CD4-positive, alpha-beta T cell treated with Interleukin-17A for 1 hour (primary cell): ENCODE measurements around the gene ACAN.

Experiments
- DNase-seq: peaks from one replicate; pipeline ENCODE4 v3.0.0-alpha.2; 2020

Gene ACAN

DNA sequence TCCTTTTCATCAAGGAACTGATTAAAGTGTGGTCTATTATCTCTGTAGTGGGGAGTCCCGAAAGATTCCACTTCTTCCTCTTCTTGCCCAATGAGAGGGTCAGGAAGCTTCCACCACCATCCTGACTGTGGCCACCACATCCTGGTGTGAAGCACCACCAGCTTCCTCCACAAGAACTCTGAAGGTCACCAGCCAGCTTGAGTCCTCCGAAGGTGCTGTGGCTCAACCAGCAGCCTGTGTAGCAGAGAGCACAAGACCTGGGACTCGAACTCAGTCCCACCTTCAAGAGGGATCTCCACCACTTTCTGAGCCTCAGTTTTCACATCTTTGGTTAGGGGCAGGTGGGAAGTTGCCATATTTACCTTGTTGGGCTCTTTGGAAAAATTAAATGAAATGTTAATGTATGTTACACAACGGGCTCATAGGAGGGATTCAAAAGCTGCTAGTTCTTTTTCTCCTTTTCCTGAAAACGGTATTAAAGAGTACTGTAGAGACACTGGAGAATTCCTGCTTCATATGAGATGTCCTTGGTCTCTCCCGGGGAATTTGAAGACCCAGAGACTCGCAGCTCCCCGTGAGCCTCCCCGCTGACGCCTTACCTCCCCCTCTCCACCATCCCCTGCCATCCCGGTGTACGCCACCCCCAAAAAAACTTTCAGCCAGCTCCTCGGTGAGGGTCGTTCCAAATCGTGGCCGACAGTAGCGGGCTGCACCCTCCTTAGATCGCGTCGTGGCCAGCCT lies 816 bp upstream of the ACAN start:
- no peak for DNase-seq

DNA sequence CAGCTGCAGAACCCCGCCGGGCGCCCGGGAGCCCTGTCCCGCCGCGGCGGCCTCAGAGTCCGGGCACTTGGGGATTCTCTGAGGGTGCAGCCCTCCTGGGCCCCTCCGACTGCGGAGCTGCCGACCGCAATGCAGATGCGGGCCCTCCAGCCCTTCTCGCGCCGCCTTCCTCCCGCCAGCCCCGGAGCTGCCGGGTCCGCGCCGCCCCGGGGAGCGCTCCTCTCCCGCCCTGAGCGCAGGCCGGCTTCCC lies 320 bp upstream of the ACAN start:
- no peak for DNase-seq

DNA sequence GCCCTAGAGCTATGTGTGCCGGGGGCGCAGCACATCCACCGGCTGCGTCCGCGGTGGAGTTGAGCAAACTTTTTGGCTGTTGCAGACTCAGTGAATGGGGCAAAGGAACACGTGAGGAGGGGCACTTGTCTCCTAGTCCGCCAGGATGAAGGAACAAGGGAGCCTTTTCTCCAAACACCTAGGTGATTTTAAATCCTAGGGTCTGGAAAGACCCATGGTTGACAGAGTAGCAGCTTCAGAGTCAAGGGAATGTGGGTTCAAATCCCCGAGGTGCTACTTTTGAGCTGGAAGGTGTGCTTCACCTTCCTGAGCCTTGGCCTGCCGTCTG lies 648 bp downstream of the ACAN start:
- DNase-seq = no peak

DNA sequence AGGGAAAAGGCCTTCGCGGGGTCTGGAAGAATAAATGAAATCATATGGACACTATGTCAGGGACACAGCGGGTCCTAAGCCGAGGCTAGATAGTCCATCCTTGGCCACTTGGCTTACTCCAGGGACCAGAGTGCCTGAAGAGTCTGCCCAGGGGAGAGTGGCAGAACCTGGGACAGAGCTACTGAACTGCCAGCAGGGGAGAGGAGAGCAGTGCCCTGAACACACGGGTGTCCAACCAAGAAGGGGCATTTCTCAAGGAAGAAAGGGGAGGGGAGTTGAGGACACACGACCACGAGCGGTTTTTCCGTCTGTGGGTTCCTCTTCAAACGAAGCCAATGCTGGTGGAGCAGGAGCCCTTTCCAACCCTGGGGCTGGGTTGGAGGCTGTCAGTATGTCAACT lies 1.0 kb downstream of the ACAN start:
- DNase-seq = no peak

DNA sequence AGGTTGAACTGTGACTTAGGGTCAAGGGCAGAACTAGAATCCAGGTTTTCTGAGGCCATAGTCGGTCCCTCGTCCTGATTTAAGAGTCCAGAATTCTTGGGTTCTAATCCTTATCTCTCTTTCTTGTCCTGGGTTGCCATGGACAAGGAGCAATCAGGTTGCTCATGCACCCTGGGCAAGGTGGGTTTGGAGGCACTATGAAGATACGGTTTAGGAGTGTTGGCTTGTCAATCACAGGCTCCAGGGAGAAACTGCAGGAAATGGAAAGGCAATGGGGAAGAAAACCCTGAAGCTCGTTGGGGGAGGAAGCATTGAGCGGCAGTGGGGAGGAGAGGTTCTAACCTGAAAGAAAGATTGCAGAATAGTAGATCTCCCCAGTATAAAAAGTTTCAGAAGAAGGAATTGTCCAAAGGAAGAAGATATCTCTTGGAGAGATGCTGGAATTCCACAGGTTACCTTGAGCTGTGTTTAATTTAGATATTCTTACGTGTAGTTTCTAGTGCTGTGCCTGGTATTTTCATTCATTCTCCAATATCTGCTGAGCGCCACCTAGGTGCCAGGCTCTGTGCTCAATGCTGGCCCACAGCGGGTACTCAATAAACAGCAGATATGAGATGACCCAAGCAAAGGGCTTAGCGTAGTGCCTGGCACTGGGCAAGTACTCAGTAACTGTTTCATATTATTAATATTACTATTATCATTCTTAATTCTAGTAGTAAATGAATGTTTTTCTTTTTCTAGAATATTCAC lies 2.0 kb downstream of the ACAN start:
- no peak for DNase-seq

DNA sequence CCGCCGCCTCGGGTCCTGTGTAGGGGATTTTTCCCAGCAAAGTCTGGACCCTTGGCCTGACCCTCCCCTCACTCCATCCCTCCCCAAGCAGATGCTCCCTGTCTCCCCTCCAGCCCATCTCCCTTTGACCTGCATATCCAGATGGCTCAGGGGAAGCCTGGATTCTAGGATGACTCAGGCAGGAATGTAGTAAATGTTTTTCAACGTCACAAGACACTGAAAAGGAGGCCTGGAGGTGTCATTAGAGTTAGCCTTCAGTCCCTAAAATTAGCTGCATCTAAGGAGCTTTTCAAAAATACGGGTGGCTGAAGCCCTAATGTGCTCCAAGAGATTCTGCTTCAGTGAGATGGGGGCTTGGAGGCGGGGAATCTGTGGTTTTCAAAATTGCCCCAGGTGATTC lies 7.2 kb downstream of the ACAN start:
- no peak for DNase-seq

DNA sequence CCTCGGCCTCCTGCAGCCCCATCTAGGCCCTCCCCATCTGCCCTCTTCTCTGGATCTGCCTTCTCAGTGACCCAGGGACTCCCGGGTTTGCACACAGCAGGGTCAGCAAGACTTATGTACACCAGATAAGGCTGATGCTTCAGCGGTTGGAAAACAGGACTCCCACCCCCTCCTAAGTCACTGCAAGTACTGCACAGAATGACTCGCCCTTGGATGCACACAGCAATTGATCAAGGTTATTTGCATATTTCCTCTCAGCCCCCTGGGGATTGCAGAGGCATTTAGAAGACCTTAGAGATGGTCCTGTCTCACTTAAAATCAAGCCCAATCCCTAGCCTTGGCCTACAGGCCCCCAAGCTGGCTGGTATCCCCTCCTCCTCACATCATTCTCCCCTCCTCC lies 8.9 kb downstream of the ACAN start:
- DNase-seq = no peak

DNA sequence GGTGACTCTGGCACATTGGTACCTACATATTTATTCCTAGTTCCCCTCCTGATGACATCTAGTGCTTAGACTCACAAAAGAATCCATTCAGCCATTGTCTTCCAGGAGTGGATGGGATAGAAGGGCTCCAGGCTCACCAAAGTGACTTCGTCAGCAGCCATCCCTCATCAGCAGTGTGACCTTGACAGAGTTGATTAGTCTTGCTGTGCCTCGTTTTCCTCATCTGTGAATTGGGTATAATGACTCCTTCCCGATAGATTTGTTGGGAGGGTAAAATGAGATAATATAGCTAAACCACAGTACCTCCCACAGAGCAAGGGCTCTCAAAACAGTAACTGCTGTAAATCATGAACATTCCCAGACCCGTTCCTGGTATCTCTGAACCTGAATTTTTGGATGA lies 10.7 kb downstream of the ACAN start:
- DNase-seq = no peak

DNA sequence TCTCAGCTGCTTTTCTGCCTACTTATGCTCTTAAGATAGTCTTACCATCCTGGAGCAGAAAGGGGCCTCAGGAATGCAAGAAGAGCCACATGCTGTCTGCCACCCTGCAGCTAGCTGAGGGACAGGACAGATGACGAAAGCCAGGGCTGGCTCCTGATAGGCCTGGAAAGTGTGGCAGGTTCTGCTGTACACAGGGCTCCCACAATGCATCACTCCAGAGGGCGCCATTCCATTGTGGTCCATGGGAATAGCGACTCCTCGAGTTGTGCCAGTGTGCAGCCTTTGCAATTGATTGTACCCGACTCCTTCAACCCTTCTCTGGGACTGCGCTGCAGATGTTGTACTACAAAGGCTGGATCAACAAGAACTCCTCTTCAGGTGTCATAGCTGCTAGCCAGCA lies 11.2 kb downstream of the ACAN start:
- no peak for DNase-seq

DNA sequence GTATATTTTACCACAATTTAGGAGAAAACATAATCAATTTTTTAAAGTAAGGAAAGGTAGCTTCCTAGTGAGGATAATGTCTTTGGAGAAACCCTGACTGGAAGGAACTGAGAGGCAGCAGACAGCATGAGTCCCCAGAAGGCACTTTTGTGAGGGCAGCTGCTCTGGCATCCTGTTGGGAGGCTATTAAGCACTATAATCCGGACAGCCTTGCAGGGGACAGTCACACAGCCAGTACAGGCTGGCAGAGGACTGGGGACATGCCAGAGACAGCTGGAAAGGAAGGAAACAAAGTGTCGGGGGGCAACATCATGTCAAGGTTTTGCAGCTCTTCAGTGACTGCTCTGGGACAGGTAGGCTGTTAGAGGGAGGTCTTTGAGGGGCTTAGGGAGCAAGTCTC lies 15.7 kb downstream of the ACAN start:
- DNase-seq = no peak

DNA sequence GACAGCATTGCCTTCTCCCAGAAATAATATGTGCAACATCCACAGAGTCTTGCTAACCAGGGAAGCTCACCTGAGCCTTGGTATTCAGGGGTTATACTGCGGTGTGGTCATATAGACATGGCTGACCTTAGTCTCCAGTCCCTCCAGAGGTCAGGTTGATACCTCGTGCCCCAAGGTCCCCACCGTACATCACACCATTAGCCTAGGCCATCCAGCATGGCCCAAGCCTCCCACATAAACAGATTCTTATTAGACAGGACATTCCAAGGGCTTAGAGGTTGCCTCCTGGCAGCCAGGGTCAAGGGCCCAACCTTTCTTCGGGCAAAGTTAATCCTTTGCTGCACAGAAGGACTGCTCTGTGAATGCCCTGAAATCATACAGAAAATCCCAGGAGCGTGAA lies 18.8 kb downstream of the ACAN start:
- DNase-seq = no peak

DNA sequence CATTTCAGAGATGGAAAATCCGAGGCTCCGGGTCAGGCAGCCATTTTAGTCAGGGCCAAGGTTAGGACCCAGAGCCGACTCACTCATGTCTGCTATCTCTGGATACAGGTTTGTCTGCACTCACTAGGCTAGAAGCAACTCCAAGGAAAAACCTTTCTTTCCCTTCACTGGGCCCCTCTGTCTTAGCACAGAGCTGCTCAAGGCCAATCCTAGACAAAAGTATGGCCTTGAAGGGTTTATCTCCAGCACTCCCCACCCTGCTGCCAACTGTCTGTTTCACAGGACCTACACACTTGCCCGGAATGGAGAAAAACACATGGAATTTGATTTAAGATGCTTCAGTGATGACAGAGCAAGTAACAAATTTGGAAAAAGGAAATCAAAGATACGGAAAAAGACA lies 25.6 kb downstream of the ACAN start:
- no peak for DNase-seq

DNA sequence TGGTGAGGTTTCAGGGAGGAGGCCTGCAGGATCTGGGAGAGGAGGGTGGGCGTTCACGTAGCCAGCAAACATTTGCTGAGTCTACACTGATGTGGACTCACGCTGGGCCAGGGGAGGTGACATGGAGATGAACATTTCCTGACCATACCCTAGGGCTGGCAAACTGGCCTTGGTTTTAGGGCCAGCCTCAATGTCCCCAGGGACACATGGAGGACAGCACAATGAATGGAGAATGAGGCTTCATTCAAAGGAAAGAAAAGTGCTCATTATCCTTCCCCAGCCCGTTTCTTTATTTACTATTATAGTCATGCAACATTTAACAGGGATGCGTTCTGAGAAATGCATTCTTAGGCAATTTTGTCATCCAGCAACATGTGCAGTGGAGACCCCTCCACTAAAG lies 26.8 kb downstream of the ACAN start:
- DNase-seq = no peak

DNA sequence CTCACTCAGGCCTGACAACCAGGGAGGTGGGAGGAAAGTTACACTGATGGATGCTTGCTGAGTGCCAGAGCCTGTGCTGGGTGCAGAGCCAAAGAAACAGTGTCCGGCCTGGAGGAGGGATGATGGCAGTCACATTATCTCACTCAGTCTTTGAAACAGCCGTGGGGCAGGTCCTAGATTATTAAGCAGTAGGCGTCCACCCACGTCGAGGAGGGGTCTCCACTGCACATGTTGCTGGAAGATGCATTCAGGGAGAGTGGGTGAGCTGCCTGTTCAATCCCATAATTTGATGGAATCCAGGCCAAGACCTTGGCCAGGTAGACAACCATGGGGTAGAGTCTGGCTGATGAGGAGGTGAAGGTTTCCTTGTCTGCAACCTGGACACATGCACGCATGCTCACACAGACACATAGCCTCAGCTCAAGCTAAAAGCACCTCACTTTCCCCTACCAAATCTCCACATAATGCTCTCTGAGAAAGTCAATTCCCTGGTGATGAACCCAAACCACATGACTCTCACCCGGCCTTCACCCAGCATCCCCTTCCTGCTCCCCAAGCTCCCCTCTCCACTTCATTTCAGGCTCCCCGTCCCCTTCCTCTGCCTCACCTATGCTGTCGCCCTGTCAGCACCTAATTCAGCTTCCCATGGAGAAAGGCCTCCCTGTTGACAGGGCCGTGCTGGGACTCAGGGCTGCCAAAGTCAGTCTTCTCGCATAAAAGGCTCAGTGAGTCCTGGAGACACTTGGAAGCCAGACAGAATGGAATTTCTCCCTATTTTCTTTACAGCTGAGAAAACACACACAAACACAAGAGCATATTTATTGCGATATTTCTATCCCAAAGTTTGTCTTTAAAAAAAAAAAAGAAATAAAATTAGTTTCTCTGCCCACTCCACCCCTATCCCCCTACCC lies 29.8 kb downstream of the ACAN start:
- no peak for DNase-seq

DNA sequence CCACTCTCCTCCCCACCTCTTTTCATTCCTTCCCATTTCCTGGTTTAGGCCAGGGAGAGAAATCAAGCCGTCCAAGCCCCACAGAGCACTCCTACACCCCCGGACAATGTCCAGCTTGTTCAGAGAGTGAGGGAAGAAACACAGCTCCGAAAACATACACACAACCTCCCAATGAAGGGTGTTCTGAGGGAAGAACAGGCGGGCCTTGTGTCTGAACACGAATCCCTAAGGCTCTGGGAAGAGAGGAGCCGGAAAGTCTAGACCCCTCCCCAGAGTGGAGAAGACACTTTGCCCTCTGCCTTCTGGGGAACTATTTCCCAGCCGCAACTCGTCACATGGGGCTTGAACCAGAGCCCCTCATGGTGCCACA lies 30.5 kb downstream of the ACAN start:
- no peak for DNase-seq

DNA sequence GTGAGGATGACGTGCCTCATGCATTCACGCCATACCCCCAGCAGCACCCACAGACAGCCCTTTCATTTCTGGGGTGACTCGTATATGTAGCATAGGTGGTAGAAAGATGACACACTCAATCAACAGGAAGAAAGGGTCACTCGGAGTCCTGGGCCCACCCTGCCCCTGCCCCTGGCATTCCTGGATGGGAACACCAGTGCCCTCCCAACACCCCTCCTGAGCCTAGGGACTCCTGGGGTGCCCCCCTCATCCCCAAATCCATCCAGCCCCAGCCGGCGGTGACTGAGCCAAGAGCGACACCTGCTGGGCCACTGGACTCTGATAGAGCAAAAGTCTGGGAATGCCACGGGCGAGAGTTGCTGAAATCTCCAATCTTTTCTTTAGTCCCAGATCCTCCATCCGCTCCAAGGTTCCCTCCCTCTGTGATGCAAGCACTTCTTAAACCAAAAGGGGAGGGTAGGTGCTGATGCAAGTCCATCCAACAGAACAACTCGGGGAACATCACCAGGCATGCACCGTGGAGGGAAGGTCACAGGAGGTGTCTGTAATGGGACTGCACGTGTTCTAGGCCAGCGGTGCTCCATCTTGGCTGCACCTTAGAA lies 31.1 kb downstream of the ACAN start:
- peak; percentile 22 for DNase-seq

DNA sequence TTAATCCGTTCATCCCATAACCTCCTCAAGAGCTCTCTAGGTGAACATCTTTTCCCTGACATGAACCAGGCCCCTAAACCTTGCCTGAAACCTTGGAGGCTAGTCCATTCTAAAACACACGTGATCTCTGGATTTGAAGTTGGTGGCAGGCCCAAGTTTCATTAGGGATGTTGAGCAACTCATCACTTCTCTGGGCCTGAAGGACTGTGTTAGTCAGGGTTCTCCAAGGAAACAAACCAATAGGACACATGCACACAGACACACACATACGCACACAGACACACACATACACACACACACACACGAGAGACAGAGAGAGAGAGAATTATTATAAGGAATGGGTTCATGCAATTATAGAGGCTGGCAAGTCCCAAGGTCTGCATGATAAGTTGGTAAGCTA lies 31.9 kb downstream of the ACAN start:
- no peak for DNase-seq

DNA sequence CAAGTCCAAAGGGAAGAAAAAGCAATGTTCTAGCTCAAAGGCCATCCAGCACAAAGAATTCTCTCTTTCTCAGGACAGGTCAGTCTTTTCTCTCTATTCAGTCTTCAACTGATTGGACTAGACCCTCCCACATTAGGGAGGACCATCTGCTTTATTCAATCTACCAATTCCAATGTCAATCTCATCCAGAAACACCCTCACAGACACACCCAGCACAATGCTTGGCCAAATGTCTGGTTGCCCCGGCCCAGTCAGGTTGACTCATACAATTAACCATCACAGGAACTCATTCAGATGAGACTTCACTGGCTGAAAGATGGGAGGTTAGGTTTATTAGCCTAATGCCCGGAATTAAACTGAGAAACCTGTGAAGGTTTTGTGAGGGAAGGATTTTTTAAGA lies 32.4 kb downstream of the ACAN start:
- no peak for DNase-seq

DNA sequence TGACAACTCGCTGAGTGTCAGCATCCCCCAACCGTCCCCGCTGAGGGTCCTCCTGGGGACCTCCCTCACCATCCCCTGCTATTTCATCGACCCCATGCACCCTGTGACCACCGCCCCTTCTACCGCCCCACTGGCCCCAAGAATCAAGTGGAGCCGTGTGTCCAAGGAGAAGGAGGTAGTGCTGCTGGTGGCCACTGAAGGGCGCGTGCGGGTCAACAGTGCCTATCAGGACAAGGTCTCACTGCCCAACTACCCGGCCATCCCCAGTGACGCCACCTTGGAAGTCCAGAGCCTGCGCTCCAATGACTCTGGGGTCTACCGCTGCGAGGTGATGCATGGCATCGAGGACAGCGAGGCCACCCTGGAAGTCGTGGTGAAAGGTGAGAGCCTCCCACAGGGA lies 35.4 kb downstream of the ACAN start:
- no peak for DNase-seq

DNA sequence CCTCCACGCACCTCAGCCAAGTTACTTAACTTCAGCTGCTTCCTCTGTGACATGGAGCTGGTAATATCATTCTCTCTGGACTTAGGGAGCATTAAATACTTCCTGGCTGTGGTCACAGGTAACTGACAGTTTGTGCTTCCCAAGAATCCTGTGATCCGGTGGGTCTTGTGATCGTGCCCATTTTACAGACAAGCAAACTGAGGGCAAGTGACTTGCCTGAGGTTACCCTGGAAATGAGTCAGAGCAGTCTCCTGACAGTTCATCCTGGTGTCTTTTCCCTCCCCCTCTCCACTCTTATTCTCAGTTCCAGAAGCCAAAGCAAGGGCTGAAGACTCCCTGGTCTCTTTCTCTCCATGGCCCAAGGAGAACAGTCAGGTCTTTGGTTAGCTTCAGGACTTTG lies 35.9 kb downstream of the ACAN start:
- DNase-seq = no peak

DNA sequence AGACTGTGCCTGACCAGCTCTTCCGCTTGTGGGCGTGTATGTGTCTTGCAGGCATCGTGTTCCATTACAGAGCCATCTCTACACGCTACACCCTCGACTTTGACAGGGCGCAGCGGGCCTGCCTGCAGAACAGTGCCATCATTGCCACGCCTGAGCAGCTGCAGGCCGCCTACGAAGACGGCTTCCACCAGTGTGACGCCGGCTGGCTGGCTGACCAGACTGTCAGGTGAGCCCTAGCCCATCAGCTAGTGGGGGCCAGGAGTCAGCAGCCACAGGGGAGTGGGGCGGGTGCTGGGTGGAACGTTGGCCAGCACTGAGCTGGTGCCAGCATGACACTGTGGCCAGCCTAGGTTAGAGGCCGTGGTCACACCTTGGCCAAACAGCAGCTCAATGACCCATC lies 36.7 kb downstream of the ACAN start:
- DNase-seq = no peak

DNA sequence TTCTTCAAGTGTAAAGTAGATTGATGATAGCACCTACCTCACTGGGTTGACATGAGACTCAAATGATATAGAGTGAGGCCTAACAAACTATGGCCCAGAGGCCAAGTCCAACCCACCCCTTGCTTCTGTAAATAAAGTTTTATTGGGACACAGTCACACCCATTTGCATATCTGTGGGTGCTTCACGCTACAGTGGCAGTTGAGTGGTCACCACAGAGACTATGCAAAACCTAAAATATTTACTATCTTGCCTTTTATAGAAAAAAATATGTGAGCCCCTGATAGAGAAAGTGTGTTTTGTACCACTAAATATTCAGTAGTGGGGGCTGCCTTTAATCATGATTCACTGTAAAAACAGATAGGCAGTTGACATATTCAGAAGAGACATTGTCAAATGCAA lies 38.0 kb downstream of the ACAN start:
- no peak for DNase-seq

DNA sequence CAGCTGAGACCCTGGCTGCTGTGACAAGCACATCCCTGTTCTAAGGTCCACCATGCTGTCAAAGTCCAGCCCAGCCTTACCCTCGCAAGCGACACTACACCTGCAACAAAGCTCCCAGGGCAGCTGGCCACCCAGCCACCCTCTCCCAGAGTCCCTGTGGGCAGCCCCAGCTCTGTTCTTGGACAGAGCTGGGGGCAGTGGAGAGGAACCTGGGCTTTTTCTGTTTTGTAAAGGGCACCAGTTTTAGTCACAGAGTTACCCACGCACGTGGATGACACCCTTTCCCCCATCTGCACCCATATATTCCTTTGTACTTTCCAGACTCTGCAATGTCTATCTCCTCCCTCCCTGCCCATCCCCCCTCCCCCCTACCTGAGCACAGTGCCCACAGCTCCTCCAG lies 38.9 kb downstream of the ACAN start:
- no peak for DNase-seq

DNA sequence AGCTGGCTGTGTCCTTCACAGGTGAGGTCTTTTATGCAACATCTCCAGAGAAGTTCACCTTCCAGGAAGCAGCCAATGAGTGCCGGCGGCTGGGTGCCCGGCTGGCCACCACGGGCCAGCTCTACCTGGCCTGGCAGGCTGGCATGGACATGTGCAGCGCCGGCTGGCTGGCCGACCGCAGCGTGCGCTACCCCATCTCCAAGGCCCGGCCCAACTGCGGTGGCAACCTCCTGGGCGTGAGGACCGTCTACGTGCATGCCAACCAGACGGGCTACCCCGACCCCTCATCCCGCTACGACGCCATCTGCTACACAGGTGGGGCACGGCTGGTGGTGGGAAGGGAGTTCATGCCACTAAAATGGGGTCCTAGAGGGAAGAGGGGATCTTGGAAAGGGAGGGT lies 40.1 kb downstream of the ACAN start:
- no peak for DNase-seq
